ENCODE data around the gene DOCK4. TPM values are rescaled to one million over a fixed set of nuclear protein-coding genes. Genes with fewer than 3 reads are reported as not detected.

Gene DOCK4
- total RNA-seq, 1 donor from 2014 or later = 43.5 TPM

DNA sequence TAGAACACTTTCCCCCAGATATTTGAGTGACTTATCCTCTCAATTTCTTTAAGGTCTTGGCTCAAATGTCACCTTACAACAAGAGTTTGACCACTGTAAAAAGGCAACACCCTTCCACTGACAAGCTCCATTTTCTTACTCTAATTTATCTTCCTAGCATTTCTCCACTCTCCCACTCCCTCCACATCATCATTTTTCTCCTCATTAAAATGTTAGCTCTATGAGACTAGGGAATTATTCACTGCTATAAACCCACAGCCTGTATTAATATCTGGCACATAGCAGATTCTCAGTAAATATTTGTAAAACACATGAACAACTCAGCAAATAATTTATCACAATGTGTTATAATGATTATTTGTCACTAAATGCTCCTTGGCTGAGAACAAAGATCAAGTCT, 161.0 kb downstream of the DOCK4 start:
- no peak overlapping the region for H3K4me3 ChIP-seq
- peaks cover 0 to 6% of the 10 kb centered on the region in 2 donors for H3K9me3 ChIP-seq
- no peak for TF ChIP-seq CTCF (IDR thresholded peaks at IDR 0.05)
- no peaks in the 10 kb centered on the region for H3K27me3 ChIP-seq
- H3K36me3 ChIP-seq = no peaks in the 10 kb centered on the region
- H3K27ac ChIP-seq = no peak overlapping the region
- intact Hi-C loops (cut with DNase I) = no loop called here
- H3K4me1 ChIP-seq = no peaks in the 10 kb centered on the region
- no peak for DNase-seq (ENCODE audit: low spot score in 2 of 2)

GRCh38 chr7:112042631-112043030, 163.6 kb downstream of the DOCK4 start:
- Histone ChIP-seq H3K27me3 (no peaks in the 10 kb centered on the region), H3K4me3 (no peak overlapping the region), H3K27ac (no peak overlapping the region), H3K9me3 (peaks cover 0 to 4% of the 10 kb centered on the region in 2 donors), H3K4me1 (no peaks in the 10 kb centered on the region), H3K36me3 (no peaks in the 10 kb centered on the region)
- TF ChIP-seq CTCF (IDR thresholded peaks at IDR 0.05) = no peak
- intact Hi-C loops (cut with DNase I) = no loop called here
- DNase-seq (ENCODE audit: low spot score in 2 of 2) = no peak

DNA sequence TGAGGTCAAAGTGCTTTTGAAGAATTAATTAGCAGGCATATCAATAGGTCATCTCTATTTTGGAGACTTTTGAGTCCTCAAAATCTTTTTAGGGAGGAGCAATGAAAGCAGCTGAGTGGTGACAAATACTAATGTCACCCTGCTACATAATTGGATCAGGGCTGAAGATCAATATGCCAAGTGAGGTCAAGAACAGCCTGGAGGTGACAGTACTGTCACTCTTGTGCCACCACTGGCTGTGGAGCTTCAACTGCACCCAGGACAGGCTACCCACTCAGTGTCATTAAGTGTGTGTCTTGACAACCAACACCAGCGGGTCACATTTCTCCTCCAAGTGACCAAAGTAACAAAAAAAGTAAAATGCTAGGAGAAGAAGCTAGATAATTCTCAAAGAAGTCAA, 167.8 kb downstream of the DOCK4 start:
- Histone ChIP-seq H3K36me3 (no peaks in the 10 kb centered on the region), H3K27me3 (no peaks in the 10 kb centered on the region), H3K9me3 (no peaks in the 10 kb centered on the region), H3K27ac (no peak overlapping the region), H3K4me1 (no peaks in the 10 kb centered on the region), H3K4me3 (no peak overlapping the region)
- TF ChIP-seq CTCF (IDR thresholded peaks at IDR 0.05) = no peak
- DNase-seq (ENCODE audit: low spot score in 2 of 2) = no peak
- intact Hi-C loops (cut with DNase I) = no loop called here

- TF ChIP-seq CTCF (IDR thresholded peaks at IDR 0.05) = no peak
- Histone ChIP-seq H3K27ac (no peak overlapping the region), H3K4me3 (no peak overlapping the region), H3K4me1 (no peaks in the 10 kb centered on the region), H3K27me3 (no peaks in the 10 kb centered on the region), H3K36me3 (no peaks in the 10 kb centered on the region), H3K9me3 (no peaks in the 10 kb centered on the region)
- DNase-seq (ENCODE audit: low spot score in 2 of 2) = no peak
- intact Hi-C loops (cut with DNase I) = no loop called here
These were observed 170.1 kb downstream of the DOCK4 start for GRCh38 chr7:112036071-112036470.

DNA sequence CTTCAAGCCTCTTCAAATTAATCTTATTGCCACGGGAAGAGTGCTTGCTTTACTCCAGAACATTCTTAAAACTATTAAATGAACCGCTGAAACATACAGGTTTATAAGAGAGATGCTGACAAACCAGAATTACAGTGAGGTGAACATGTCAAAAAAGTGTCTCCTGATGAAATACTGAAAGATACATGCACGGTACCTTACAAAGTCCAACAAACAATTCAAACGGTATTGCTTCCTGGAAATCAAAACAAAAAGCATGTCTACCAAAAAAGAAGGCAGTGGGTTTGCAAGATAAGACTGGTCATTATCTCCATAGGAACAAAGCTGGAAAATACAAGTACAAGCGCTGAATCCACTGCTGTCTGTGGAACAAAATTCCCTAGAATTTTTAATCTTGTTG, 174.5 kb downstream of the DOCK4 start:
- Histone ChIP-seq H3K4me3 (no peak overlapping the region), H3K9me3 (no peaks in the 10 kb centered on the region)
- intact Hi-C loops (cut with DNase I) = no loop called here

More for the DNA sequence above, 174.5 kb downstream of the DOCK4 start:
- no peaks in the 10 kb centered on the region for H3K4me1 ChIP-seq
- H3K27ac ChIP-seq = no peak overlapping the region
- H3K36me3 ChIP-seq = no peaks in the 10 kb centered on the region
- no peaks in the 10 kb centered on the region for H3K27me3 ChIP-seq
- DNase-seq (ENCODE audit: low spot score in 2 of 2) = no peak
- no peak for TF ChIP-seq CTCF (IDR thresholded peaks at IDR 0.05)
